HG03520 (cell line): ENCODE measurements around the gene TMEM131L.

Source experiments
- ATAC-seq: cut with Tn5 transposase; IDR thresholded peaks from one replicate; pipeline ENCODE4 v1.9.1; 2021; ENCODE audit warnings: mild to moderate bottlenecking, moderate library complexity; ENCODE audit not compliant: unreplicated experiment

TMEM131L gene

DNA sequence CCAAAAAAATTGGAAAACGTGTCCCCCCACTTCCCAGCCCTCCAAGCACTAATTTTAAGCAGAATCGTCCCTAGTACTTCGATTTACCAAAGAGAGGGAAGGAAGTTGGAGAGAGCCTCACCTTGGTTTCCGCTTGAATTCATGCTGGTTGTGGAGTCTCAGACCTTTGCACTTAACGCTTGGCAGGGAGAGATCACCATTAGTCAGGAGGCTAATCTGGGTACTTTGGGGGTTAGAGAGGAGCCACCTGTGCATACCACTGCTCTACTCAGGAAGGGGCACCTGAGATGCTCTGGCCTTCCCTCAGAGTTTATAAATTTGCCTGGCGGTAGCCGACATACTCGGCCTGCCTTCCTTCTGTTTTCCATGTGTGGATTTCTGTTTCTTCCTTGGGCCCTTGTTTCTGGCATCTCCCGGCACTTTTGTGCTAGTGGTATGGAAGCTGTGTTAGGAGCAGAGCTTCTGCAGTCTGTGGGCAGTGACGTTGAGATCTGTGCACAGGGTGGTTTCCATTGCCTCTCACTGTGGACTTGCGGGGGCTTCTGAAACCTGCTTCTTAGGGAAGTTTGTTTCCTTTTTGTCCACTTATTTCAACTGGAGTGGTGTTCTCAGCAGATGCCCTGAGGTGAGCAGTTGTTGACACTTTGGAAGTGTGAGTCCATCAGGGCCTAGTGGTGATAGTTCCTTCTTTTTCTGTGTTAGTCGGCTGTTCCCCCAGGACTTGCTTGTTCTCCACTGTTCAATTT is 104.2 kb downstream of the TMEM131L start:
- ATAC-seq: no peak

DNA sequence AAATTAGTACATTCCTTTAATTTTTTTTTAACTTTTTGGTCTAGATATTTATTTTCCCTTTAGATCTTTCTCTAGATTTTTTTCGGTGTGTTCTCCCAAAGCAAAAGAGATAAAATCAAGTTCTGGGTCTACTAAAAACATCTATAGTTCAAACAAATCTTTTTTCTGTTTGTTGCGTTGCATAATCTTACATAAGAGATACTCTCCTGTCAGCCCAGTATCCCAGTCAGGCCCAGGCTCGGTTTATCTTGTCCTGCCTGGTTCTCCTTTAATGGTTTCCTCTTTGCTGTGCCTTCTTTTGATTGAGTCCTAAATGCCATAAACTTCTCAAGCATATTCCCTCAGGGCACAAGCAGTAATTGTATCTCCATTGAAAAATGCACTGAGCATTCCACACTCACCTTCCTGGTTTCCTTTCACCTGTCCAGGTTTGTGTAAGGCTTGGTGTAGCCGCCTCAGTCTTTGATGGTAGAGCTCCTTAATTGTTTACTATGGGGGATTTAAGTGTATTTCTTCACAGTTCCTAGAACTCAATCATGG is 104.9 kb downstream of the TMEM131L start:
- no peak for ATAC-seq

DNA sequence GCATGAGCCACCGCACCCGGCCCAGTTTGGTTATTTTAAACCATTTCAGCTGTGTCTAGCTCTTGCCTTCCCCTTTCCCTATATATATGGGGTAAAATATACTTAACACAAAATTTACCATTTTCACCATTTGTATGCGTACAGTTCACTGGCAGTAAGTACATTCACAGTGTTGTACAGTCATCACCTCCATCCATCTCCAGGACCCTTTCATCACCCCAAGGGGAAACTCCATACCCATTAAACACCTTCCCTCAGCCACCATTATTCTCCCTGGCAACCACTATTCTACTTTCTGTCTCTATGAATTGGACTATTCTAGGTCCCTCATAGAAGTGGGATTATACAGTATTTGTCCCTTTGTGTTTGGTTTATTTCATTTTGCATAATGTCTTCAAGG is 106.4 kb downstream of the TMEM131L start:
- ATAC-seq: no peak

DNA sequence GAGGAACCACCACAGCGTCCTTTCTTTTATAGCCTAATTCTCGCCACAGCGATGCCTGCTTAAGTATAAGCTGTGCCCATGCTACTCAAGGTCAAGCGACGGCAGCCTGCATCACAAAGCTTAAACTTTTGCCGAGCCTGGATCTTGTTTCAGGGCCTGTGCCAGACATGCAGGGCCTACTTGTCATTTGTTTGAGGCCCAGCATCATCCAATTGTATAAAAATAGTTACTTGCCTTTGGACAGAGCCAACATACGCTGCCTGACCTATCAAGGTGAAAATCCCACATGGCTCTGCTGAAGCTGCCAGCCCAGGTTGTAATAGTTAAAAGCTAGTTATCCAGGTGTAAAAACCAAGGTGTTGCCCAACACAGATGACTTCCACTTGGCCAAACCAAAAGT is 107.1 kb downstream of the TMEM131L start:
- no peak for ATAC-seq

GRCh38 chr4:153573881-153574802 is 108.0 kb downstream of the TMEM131L start:
- no peak for ATAC-seq

DNA sequence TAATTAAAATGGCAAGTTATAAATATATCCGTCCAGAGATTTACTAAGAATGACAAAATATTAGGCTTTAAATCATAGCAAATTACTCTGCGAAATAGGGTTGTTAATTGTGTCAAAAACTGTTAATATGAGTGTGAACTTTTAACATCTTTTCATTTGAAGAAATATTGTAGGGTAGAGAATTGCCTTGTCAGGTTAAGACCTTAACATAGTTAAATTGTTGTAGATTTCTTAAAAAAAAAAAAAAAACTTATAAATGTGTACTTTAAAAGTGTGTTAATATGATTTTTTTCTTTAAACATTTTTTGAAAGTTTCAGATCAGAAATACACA is 110.2 kb downstream of the TMEM131L start:
- no peak for ATAC-seq

- no peak for ATAC-seq
These were observed 110.9 kb downstream of the TMEM131L start for GRCh38 chr4:153577053-153577452.

DNA sequence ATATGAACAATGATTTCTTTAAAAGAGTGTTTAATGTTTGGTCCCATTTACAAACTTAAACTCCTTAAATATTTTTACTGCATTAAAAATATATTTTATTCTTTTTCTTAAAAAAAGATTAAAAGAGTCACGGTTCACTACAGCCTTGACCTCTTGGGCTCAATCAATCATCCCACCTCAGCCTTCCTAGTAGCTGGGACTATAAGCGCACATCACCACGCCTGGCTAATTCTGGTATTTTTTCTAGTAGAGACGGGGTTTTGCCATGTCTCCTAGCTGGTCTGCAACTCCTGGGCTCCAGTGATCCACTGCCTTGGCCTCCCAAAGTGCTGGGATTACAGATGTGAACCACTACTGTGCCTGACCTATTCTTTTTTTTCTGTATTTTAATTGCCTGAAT is 113.2 kb downstream of the TMEM131L start:
- no peak for ATAC-seq

GRCh38 chr4:153579872-153580271 is 113.7 kb downstream of the TMEM131L start:
- no peak for ATAC-seq

DNA sequence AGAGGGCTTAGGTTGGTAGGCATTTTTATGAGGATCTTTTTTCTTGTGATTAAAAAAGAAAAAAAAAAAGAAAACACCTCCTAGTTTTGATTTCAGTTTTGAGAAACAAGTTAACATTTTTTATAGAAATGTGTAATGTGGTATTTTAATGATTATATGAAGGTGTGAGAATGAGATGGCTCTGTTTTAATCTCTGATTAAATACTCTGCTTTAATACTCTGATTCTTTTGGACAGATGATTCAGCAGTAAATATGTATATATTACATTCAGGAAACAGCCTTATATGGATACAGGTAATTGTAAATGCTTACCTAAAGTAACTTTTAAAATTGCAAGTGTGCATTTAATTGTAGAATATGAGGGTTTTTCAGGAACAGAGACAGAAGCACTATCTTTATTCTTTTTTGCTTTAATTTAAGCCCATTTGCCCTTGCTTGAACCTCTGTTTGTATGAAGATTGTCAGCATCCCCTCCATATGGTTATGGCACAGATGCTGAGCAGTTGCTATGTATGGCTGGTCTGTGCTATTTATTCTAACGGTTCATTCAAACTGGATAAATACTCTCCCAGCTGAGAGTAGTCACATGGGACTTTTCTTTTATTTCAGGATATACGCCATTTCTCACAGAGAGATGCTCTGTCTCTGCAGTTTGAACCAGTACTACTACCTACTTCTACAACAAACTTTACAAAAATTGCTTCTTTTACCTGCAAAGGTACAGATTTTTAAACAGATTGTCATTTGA is 117.0 kb downstream of the TMEM131L start:
- no peak for ATAC-seq

DNA sequence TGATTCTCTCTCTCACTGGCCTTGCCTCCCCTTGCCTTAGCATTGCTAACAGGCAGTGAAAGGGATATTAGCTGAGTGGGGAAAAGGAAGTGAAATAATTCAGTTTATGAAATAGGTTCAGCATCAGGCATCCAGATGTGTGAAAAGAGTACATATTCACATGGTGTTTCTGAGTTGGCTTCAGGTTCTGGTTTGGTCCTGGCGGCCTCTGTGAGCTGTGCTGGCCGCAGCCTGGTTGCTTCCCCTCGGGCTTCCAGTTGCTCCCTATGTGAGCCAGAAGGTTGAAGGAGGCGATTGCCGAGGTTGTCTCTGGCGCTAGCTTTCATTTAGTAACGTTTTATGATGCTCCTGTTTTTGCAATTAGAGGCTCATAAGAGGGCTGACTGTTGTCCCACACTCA is 118.9 kb downstream of the TMEM131L start:
- no peak for ATAC-seq

DNA sequence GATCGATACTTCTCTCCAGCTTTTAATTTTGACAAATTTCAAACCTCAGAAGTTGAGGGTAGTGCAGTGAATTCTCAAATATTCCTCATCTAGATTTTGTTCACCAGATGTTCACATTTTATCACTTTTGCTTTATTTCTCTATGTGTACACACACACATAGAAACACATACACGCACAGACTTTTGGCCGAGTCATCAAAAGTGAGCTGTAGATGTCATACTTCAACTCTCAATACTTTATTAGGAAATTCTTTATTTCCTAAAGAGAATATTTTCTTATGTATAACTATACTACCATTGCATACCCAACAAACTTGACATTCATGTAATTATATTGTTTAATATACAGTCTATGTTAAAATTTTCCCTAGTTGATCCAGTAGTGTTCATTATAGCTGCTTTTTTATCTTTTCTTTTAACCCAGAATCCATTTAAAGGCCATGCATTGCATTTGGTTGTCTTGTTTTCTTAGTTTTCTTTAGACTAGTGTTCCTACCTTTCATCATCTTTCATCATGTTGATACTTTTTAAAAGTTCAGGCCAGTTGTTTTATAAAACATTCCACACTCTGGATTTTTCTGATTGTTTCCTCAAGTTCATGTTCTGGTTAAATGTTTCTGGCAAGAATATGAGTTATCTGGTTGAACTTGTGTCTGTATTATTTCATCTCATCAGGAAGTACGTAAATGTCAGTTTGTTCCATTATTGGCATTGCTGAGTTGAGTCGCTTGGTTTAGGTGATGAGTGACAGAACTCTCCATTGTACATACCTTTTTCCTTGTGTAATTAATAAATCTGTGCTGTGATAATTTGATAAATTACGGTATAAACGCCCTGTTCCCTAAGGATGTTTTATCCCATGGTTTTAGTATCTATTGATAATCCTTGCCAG is 123.8 kb downstream of the TMEM131L start:
- ATAC-seq: no peak

DNA sequence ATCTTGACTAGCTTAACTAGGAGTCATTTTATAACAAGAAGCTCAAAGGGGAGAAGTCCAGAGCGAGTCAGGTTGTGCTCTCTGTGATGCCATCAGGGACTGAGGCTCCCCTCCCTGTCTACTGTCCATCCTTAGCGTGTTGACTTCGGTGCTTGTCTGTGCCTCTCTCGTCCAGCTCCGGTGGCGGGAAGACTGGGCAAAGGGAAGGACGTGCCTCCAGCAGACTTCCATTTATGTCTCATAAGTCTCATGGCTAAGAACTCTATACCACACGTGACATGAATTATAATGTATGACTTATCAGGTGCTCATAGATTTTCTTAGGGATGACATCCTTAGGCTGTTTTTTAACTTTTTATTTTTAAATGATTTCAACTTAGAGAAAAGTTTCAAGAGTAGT is 125.3 kb downstream of the TMEM131L start:
- no peak for ATAC-seq

- no peak for ATAC-seq
These were observed 125.9 kb downstream of the TMEM131L start for GRCh38 chr4:153592064-153592463.

DNA sequence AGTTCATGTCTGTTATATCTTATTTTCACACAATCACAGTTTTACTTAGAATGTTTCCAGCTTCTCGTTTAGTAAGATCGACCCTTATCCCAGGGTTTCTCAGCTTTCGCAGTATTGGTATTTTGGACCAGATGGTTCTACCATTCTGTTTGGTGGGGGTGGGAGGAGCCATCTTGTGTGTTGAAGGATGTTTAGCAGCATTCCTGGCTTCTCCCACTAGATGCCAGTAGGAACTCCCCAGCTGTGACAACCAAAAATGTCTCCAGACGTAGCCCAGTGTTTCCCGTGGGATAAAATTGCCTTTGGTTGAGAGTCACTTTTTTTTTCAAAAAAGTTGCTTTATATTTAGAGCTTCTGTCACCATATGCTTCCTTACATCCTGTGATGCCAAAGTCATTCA is 127.0 kb downstream of the TMEM131L start:
- ATAC-seq: no peak

DNA sequence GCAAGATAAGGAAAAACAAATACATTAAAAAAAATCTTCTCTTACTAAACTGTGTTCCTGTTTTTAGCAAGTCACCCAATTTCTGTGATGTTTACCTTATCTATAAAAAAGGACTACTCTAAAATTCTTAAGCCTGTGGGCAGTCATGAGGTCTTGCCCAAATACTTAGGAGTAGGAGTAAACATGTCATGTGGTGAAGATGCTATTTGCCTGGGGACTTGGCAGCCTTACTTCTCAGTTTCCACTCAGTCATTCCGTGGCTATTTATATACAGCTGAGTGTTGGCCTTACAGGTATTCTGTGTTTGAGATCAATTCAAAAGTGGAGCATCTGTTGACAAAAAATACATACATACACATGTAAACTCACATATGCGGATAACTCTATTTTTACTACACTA is 128.1 kb downstream of the TMEM131L start:
- ATAC-seq: no peak

DNA sequence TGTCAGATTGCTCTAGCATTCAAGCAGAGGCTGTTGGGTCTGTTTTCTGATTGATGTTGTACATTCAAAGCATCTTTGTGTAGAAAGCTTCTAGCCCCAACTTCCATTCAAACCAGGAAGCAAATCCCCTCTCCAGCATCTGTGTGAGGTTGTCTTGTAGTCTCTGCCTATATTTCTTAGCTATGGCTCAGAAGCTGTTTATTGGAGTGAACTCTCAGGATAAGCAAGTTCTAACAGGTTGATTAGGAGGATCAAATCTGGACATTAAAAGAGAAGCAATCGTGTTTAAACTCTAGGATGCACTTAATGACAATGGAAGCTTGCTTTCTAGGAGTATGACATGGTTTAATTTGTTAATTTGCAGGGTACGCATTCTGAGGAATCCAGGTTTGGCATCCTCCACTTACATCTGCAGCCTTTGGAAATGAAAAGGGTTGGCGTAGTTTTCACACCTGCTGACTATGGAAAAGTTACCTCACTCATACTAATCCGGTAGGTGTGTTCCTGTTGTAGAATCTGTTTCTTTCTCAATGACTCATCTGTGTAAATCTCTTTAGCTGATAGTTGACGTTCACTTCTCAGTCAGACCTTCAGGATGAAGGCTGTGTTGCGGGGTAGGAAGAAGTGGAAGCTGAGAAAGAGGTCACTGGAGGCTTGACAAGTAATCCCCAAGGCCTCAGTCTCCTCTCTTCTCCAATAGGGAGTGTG is 129.9 kb downstream of the TMEM131L start:
- ATAC-seq: no peak

DNA sequence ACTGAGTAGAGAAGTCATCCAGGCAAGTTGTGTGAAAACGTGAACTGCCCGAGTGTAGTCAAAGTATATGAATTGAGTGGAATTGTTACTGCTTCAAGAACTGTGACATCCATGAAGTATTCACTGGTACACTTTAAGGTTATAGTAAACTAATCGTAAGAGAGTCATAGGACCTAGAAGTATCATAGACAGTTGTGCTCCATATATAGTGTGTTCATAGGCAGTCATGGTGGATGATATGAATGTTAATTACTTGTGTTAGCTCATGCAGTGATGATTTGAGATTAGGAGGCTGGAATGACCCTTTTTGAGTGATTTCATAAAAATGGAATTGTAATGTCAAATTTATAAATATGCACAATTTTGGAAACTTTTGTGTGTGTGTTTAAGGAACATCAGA is 136.6 kb downstream of the TMEM131L start:
- ATAC-seq: no peak

- no peak for ATAC-seq
These were observed 137.1 kb downstream of the TMEM131L start for GRCh38 chr4:153603258-153603657.

DNA sequence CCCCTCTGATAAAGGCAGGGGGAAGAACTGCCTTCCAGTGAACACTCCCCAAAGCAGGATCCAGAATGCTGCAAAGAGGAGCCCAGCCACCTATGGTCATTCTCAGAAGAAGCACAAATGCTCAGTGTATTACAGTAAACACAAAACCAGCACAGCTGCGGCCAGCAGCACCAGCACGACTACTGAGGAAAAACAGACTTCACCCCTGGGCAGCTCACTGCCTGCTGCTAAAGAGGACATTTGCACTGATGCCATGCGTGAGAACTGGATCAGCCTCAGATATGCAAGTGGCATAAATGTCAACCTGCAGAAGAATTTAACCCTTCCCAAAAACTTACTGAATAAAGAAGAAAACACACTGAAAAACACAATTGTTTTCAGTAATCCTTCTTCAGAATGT is 137.7 kb downstream of the TMEM131L start:
- no peak for ATAC-seq
